Left ventricle myocardium inferior (tissue), 1 donor: Measurements from ENCODE around the gene DDN. TPM values are rescaled to one million over a fixed set of nuclear protein-coding genes. Genes with fewer than 3 reads are reported as not detected.

ENCODE experiments used
- DNase-seq: peaks from one replicate; pipeline ENCODE4 v3.0.0-alpha.2; 2020
- H3K27ac ChIP-seq: fragments of 200-600 bp; replicated peaks from 2 replicates; pipeline ENCODE4 v1.8.0; 2021
- H3K27me3 ChIP-seq: fragments of 200-600 bp; 2 replicates; pipeline ENCODE4 v1.8.0; 2021; ENCODE audit warnings: low read depth
- H3K36me3 ChIP-seq: fragments of 200-600 bp; 2 replicates; pipeline ENCODE4 v1.8.0; 2021
- H3K4me1 ChIP-seq: fragments of 200-600 bp; 2 replicates; pipeline ENCODE4 v1.8.0; 2021
- H3K4me3 ChIP-seq: fragments of 200-600 bp; 2 replicates; pipeline ENCODE4 v1.8.0; 2021; ENCODE audit warnings: mild to moderate bottlenecking, moderate library complexity
- H3K9me3 ChIP-seq: fragments of 200-600 bp; replicated peaks from 2 replicates; pipeline ENCODE4 v1.8.0; 2021
- intact Hi-C: fragments of 100-400 bp; cut with micrococcal nuclease; formaldehyde crosslinking; loops from one replicate; pipeline ENCODE4 v1.11.0; 2022
- total RNA-seq: library from RNA; stranded (reverse); fragmentation: NEBNext Ultra II Directional; extraction: Animal tissue kit (Norgen Biotek cat#: 25700); gene quantifications from one replicate; pipeline ENCODE4 v1.2.1, GENCODE V29; 2021
- TF ChIP-seq, protein P1 (sequence below): fragments of 200-600 bp; IDR thresholded peaks from 2 replicates; pipeline ENCODE4 v1.8.0; 2021; ENCODE audit warnings: antibody characterized with exemption, mild to moderate bottlenecking, borderline replicate concordance
- donor health status: DM: no; HTN: yes; CAD: no; lungs with severe emphysema.

The DDN gene
- total RNA-seq, 1 donor from 2014 or later, result 1.4 TPM

DNA sequence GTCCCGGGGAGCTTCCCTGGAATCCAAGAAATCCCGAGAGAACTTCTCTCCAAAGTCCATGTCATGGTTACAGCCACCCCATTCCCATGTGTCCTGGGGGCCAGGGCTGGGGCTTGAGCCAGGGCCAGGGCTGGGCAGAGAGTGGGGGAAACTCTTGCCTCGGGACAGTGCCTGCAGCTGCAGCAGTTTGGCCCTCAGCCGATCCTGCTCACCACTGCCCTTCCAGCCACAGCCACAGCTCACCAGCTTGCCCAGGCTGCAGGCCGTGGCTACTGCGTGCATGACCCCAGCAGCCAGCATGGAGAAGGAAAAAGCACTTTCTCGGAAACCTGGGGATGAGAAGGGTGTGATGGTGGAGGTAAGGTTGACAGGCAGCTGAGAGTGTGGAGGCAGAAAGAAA, 31.2 kb downstream of the DDN start:
- TF ChIP-seq, protein P1, sequence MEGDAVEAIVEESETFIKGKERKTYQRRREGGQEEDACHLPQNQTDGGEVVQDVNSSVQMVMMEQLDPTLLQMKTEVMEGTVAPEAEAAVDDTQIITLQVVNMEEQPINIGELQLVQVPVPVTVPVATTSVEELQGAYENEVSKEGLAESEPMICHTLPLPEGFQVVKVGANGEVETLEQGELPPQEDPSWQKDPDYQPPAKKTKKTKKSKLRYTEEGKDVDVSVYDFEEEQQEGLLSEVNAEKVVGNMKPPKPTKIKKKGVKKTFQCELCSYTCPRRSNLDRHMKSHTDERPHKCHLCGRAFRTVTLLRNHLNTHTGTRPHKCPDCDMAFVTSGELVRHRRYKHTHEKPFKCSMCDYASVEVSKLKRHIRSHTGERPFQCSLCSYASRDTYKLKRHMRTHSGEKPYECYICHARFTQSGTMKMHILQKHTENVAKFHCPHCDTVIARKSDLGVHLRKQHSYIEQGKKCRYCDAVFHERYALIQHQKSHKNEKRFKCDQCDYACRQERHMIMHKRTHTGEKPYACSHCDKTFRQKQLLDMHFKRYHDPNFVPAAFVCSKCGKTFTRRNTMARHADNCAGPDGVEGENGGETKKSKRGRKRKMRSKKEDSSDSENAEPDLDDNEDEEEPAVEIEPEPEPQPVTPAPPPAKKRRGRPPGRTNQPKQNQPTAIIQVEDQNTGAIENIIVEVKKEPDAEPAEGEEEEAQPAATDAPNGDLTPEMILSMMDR, result no peak
- H3K4me1 ChIP-seq, result peaks cover 30% of the 10 kb centered on the region
- intact Hi-C loops, result no loop called here
- H3K4me3 ChIP-seq, result no peak overlapping the region
- H3K27me3 ChIP-seq, result peaks cover 59% of the 10 kb centered on the region
- no peaks in the 10 kb centered on the region for H3K36me3 ChIP-seq
- no peak overlapping the region for H3K27ac ChIP-seq
- H3K9me3 ChIP-seq, result no peaks in the 10 kb centered on the region
- no peak for DNase-seq

DNA sequence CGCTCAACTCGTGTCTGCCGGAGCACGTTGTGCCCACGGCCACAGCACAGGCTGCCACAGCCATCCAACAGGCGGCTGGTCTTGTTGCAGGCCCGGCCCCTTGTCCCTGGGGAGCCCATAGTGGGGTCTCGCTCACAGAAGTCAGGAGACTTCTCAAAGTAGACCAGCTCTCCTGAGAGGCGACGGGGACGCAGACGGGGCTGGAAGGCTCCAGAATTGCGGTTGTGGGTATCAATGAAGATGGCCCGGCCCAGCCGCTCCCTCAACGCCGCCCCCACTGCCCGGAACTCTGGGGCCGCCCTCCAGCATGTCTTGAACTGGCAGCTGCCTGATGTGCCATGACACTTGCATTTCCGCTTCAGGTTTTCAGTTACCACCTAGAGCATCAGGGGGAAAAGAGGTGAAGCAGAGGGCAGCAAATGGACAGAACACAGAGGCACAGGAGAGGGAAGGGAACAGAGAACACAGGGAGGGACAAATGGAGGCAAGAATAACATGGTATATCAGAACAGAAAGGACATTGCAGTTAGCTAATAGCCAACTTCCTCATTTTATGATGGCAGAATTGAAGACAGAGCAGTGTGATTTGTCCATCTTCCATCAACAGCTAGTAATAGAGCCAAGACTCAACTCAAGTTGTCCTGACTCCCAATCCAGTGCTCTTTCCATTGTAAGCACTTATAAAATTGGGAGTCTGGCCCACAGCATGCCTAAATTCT, 32.8 kb downstream of the DDN start:
- Histone ChIP-seq H3K27ac (no peak overlapping the region), H3K27me3 (peaks cover 58% of the 10 kb centered on the region), H3K4me1 (peaks cover 21% of the 10 kb centered on the region), H3K36me3 (no peaks in the 10 kb centered on the region), H3K4me3 (no peak overlapping the region), H3K9me3 (no peaks in the 10 kb centered on the region)
- TF ChIP-seq, protein P1, result no peak
- intact Hi-C loops, result no loop called here
- no peak for DNase-seq

DNA sequence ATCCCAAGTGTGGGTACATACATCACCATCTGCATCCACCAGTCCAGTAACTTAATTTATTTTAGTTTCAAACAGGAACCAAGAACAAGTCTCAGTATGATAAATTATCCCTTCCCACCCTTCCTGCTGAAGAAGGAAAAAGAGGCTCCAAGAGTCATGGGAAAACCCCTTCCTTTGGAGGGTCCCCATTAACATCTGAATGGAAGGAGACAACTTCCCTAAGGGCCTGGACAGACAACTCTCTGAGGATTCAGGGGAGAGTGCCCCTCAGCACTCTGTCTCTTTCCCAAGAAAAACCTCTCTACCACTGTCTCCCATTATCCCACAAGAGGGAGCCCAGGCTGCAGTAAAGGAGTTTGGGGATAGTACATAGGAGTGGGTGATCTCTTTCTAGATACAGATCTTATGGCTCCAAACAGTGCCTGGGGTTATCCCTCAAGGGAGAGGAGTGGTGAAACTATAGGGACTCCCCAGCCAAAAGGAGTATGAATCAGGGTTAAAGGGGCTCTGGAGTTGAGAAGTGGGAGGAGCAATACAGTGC, 33.8 kb downstream of the DDN start:
- Histone ChIP-seq H3K27ac (no peak overlapping the region), H3K9me3 (no peaks in the 10 kb centered on the region), H3K4me3 (no peak overlapping the region), H3K27me3 (peaks cover 58% of the 10 kb centered on the region), H3K36me3 (no peaks in the 10 kb centered on the region), H3K4me1 (peaks cover 11% of the 10 kb centered on the region)
- DNase-seq, result no peak
- intact Hi-C loops, result no loop called here
- TF ChIP-seq, protein P1, result peak; percentile 21

DNA sequence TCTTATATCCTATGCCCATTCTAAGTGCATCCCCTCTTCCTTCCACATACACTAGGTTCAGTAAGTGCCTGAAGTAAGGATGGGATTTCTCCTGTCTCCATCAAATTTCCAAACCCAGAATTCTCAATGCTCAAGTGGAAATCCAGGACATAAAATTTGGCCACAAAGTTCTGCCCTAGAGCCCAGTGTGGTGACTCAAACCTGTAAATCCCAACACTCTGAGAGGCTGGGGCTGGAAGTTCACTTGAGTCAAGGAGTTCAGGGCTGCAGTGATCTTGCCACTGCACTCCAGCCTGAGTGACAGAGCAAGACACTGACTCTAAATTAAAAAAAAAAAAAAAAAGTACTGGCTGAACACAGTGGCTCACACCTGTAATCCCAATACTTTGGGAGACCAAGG, 37.4 kb downstream of the DDN start:
- H3K36me3 ChIP-seq, result no peaks in the 10 kb centered on the region
- no peak overlapping the region for H3K4me3 ChIP-seq
- peaks cover 41% of the 10 kb centered on the region for H3K27me3 ChIP-seq
- peaks cover 12% of the 10 kb centered on the region for H3K4me1 ChIP-seq
- TF ChIP-seq, protein P1, result no peak
- intact Hi-C loops, result no loop called here
- DNase-seq, result no peak
- no peak overlapping the region for H3K27ac ChIP-seq
- no peaks in the 10 kb centered on the region for H3K9me3 ChIP-seq

DNA sequence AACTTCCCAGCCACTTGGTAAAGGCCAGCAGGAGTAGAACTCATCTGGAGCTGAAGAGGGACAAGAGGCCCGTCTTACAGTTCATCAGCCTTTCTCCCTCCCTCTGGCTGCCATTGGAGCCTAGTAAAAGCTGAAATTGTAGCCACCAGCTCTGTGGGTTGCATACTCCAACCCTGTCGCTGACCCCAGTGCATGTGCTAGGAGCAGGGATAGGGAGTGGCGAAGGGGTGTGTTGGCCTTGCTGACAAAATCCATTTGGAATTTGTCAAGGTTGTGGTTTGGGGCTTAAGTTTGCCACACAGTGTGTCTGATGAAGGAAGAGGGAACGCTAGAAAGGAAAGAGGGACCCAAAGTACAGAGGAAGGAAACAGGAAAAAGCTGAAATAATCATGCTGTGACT, 37.8 kb downstream of the DDN start:
- DNase-seq, result no peak
- Histone ChIP-seq H3K4me1 (peaks cover 16% of the 10 kb centered on the region), H3K27me3 (peaks cover 37% of the 10 kb centered on the region), H3K4me3 (no peak overlapping the region), H3K36me3 (no peaks in the 10 kb centered on the region), H3K9me3 (no peaks in the 10 kb centered on the region), H3K27ac (no peak overlapping the region)
- intact Hi-C loops, result no loop called here
- TF ChIP-seq, protein P1, result no peak
